ENCODE measurements around the gene GRM7. TPM values are rescaled to one million over a fixed set of nuclear protein-coding genes. Genes with fewer than 3 reads are reported as not detected.

The GRM7 gene
- polyA plus RNA-seq, 3 donors, result not detected

GRCh38 chr3:7260975-7261374 is 400.1 kb downstream of the GRM7 start:
- intact Hi-C loops (cut with micrococcal nuclease), result no loop called here
- no peak overlapping the region for H3K4me2 ChIP-seq (replicated peaks; ENCODE audit: extremely low read depth, low read length, poor library complexity, severe bottlenecking)
- peaks cover 6 to 31% (median 17%) of the 10 kb centered on the region in 7 donors for H3K9me3 Mint-ChIP-seq
- no peaks in the 10 kb centered on the region for H4K20me1 ChIP-seq (ENCODE audit: insufficient read depth, low read length)
- DNase-seq, result no peak
- H3K27ac Mint-ChIP-seq, result no peak overlapping the region
- no peak overlapping the region for H3K9ac ChIP-seq (ENCODE audit: insufficient read depth, low read length, poor library complexity, severe bottlenecking)
- H3K27me3 ChIP-seq (ENCODE audit: control insufficient read depth in 2 of 2, insufficient read depth in 2 of 2, low read length in 2 of 2), result no peaks in the 10 kb centered on the region
- no peak overlapping the region for H2AFZ ChIP-seq (ENCODE audit: insufficient read depth, low read depth, low read length, poor library complexity, severe bottlenecking)
- H3K36me3 Mint-ChIP-seq, result no peaks in the 10 kb centered on the region
- H3K27ac ChIP-seq (ENCODE audit: low read depth in 1 of 2, low read length in 2 of 2), result no peak overlapping the region
- no peaks in the 10 kb centered on the region for H3K4me1 Mint-ChIP-seq
- no CpG with 5 or more reads among the region's 1 CpG for WGBS (ENCODE audit: insufficient coverage)
- peaks cover 10 to 19% of the 10 kb centered on the region in 2 donors for H3K9me3 ChIP-seq (replicated peaks in 1 of 2; ENCODE audit: control insufficient read depth in 1 of 2, insufficient read depth in 1 of 2, low read length in 2 of 2)
- H3K4me3 ChIP-seq (replicated peaks in 1 of 3; ENCODE audit: low read depth in 2 of 3, low read length in 3 of 3), result no peak overlapping the region
- TF ChIP-seq CTCF (IDR thresholded peaks at IDR 0.05), result no peak
- H3K4me3 Mint-ChIP-seq, result no peak overlapping the region
- no peaks in the 10 kb centered on the region for H3K79me2 ChIP-seq (ENCODE audit: insufficient read depth, low read length)
- no peaks in the 10 kb centered on the region for H3K27me3 Mint-ChIP-seq (ENCODE audit: low read depth in 3 of 3)
- no peaks in the 10 kb centered on the region for H3K4me1 ChIP-seq (ENCODE audit: control insufficient read depth in 1 of 2, insufficient read depth in 2 of 2, low read length in 2 of 2)
- no peaks in the 10 kb centered on the region for H3K36me3 ChIP-seq (replicated peaks in 1 of 2; ENCODE audit: control insufficient read depth in 1 of 2, insufficient read depth in 2 of 2, low read length in 2 of 2)

- Mint-ChIP-seq H3K4me1 (no peaks in the 10 kb centered on the region), H3K27ac (peak overlapping the region in 1 of 7 donors; percentile 12), H3K9me3 (peaks cover 9 to 33% (median 23%) of the 10 kb centered on the region in 7 donors), H3K4me3 (no peak overlapping the region), H3K36me3 (no peaks in the 10 kb centered on the region), H3K27me3 (ENCODE audit: low read depth in 3 of 3) (peaks cover 0 to 1% (median 0%) of the 10 kb centered on the region in 3 donors)
- DNase-seq, result no peak
- H3K9ac ChIP-seq (ENCODE audit: insufficient read depth, low read length, poor library complexity, severe bottlenecking), result no peak overlapping the region
- no peak overlapping the region for H3K4me3 ChIP-seq (replicated peaks in 1 of 3; ENCODE audit: low read depth in 2 of 3, low read length in 3 of 3)
- 97% methylated on average over 7 of the region's 13 CpGs for WGBS (ENCODE audit: insufficient coverage)
- no peak overlapping the region for H2AFZ ChIP-seq (ENCODE audit: insufficient read depth, low read depth, low read length, poor library complexity, severe bottlenecking)
- no peak for TF ChIP-seq CTCF (IDR thresholded peaks at IDR 0.05)
- no peaks in the 10 kb centered on the region for H3K27me3 ChIP-seq (ENCODE audit: control insufficient read depth in 2 of 2, insufficient read depth in 2 of 2, low read length in 2 of 2)
- no peak overlapping the region for H3K4me2 ChIP-seq (replicated peaks; ENCODE audit: extremely low read depth, low read length, poor library complexity, severe bottlenecking)
- peaks cover 10 to 23% of the 10 kb centered on the region in 2 donors for H3K9me3 ChIP-seq (replicated peaks in 1 of 2; ENCODE audit: control insufficient read depth in 1 of 2, insufficient read depth in 1 of 2, low read length in 2 of 2)
- H3K27ac ChIP-seq (ENCODE audit: low read depth in 1 of 2, low read length in 2 of 2), result no peak overlapping the region
- intact Hi-C loops (cut with micrococcal nuclease), result no loop called here
- no peaks in the 10 kb centered on the region for H3K36me3 ChIP-seq (replicated peaks in 1 of 2; ENCODE audit: control insufficient read depth in 1 of 2, insufficient read depth in 2 of 2, low read length in 2 of 2)
- H3K4me1 ChIP-seq (ENCODE audit: control insufficient read depth in 1 of 2, insufficient read depth in 2 of 2, low read length in 2 of 2), result no peaks in the 10 kb centered on the region
- no peaks in the 10 kb centered on the region for H4K20me1 ChIP-seq (ENCODE audit: insufficient read depth, low read length)
- H3K79me2 ChIP-seq (ENCODE audit: insufficient read depth, low read length), result no peaks in the 10 kb centered on the region
Measured at GRCh38 chr3:7263347-7264195, 402.7 kb downstream of the GRM7 start.

All from CD14-positive monocyte (primary cell).